Mesendoderm (in vitro differentiated cells): ENCODE results near the gene PGC.

Experiments
- DNase-seq: peaks from one replicate; pipeline ENCODE4 v3.0.0; 2013
- H2AK5ac ChIP-seq: 2 replicates; pipeline ENCODE4 v1.6.1; 2013; ENCODE audit warnings: low read length, inconsistent platforms
- H2BK120ac ChIP-seq: 2 replicates; pipeline ENCODE4 v1.6.1; 2013; ENCODE audit warnings: low read depth, mild to moderate bottlenecking, low read length, moderate library complexity, mixed read lengths
- H2BK15ac ChIP-seq: replicated peaks from 2 replicates; pipeline ENCODE4 v1.6.1; 2013; ENCODE audit warnings: low read depth, mild to moderate bottlenecking, moderate library complexity
- H2BK5ac ChIP-seq: 2 replicates; pipeline ENCODE4 v1.6.1; 2013; ENCODE audit warnings: low read length, inconsistent platforms
- H3K18ac ChIP-seq: 2 replicates; pipeline ENCODE4 v1.6.1; 2013; ENCODE audit warnings: mild to moderate bottlenecking, low read length, mixed read lengths
- H3K23ac ChIP-seq: one replicate; pipeline ENCODE4 v1.6.1; 2013; ENCODE audit warnings: low read length
- H3K27ac ChIP-seq: 2 replicates; pipeline ENCODE4 v1.5.1; 2013; ENCODE audit warnings: low read depth, mild to moderate bottlenecking, inconsistent platforms, low read length, moderate library complexity
- H3K27me3 ChIP-seq: 2 replicates; pipeline ENCODE4 v1.6.1; 2013; ENCODE audit warnings: low read length, control low read depth, mild to moderate bottlenecking, inconsistent platforms; ENCODE audit not compliant: insufficient read depth, poor library complexity
- H3K36me3 ChIP-seq: 2 replicates; pipeline ENCODE4 v1.6.1; 2013; ENCODE audit warnings: low read length, inconsistent platforms; ENCODE audit not compliant: control insufficient read depth, insufficient read depth
- H3K4ac ChIP-seq: one replicate; pipeline ENCODE4 v1.6.1; 2013; ENCODE audit warnings: low read depth, mild to moderate bottlenecking, low read length, moderate library complexity
- H3K4me1 ChIP-seq: 2 replicates; pipeline ENCODE4 v1.6.1; 2013; ENCODE audit warnings: low read depth, low read length, inconsistent platforms; ENCODE audit not compliant: control insufficient read depth
- H3K4me2 ChIP-seq: 2 replicates; pipeline ENCODE4 v1.6.1; 2013; ENCODE audit warnings: low read length
- H3K4me3 ChIP-seq: 2 replicates; pipeline ENCODE4 v1.5.1; 2013; ENCODE audit warnings: mild to moderate bottlenecking, low read length
- H3K56ac ChIP-seq: one replicate; pipeline ENCODE4 v1.6.1; 2013; ENCODE audit warnings: low read length
- H3K79me1 ChIP-seq: 2 replicates; pipeline ENCODE4 v1.6.1; 2013; ENCODE audit warnings: low read length, inconsistent platforms
- H3K79me2 ChIP-seq: 2 replicates; pipeline ENCODE4 v1.6.1; 2013; ENCODE audit warnings: mild to moderate bottlenecking, low read length; ENCODE audit not compliant: control insufficient read depth, insufficient read depth
- H3K9ac ChIP-seq: 2 replicates; pipeline ENCODE4 v1.6.1; 2013; ENCODE audit warnings: low read length, inconsistent platforms
- H4K5ac ChIP-seq: one replicate; pipeline ENCODE4 v1.6.1; 2013; ENCODE audit warnings: low read length
- H4K8ac ChIP-seq: one replicate; pipeline ENCODE4 v1.6.1; 2013; ENCODE audit warnings: low read depth, mild to moderate bottlenecking, control low read depth, low read length, moderate library complexity
- WGBS: extraction: QIAGEN DNeasy Blood & Tissue Kit; methylation state at CpG from one replicate; pipeline ENCODE4 v1.1.7; 2013; ENCODE audit warnings: low lambda C conversion rate, missing lambda C conversion rate; ENCODE audit not compliant: insufficient coverage; ENCODE audit errors: extremely low coverage; 5-methylcytosine and 5-hydroxymethylcytosine counted together

The PGC gene

GRCh38 chr6:41757271-41757670, 10.1 kb upstream of the PGC start:
- Histone ChIP-seq H2BK5ac (no peak overlapping the region), H3K18ac (no peak overlapping the region), H3K4me3 (no peak overlapping the region), H3K4me1 (no peaks in the 10 kb centered on the region), H3K23ac (no peak overlapping the region), H3K27ac (no peak overlapping the region), H2AK5ac (no peak overlapping the region), H3K79me2 (no peaks in the 10 kb centered on the region), H4K5ac (no peak overlapping the region), H2BK120ac (no peak overlapping the region), H2BK15ac (no peak overlapping the region), H3K79me1 (no peaks in the 10 kb centered on the region), H4K8ac (no peak overlapping the region), H3K4ac (no peak overlapping the region), H3K56ac (no peak overlapping the region), H3K9ac (no peak overlapping the region), H3K36me3 (no peaks in the 10 kb centered on the region), H3K4me2 (no peak overlapping the region), H3K27me3 (no peaks in the 10 kb centered on the region)
- no peak for DNase-seq
- no CpG with 5 or more reads among the region's 6 CpGs for WGBS

- Histone ChIP-seq H3K18ac (no peak overlapping the region), H3K4me2 (no peak overlapping the region), H3K9ac (no peak overlapping the region), H3K27ac (no peak overlapping the region), H3K4me3 (no peak overlapping the region), H2BK5ac (no peak overlapping the region), H3K36me3 (no peaks in the 10 kb centered on the region), H3K79me2 (no peaks in the 10 kb centered on the region), H2AK5ac (no peak overlapping the region), H4K5ac (no peak overlapping the region), H3K56ac (no peak overlapping the region), H2BK120ac (no peak overlapping the region), H3K79me1 (no peaks in the 10 kb centered on the region), H4K8ac (no peak overlapping the region), H3K27me3 (no peaks in the 10 kb centered on the region), H3K4me1 (no peaks in the 10 kb centered on the region), H3K4ac (no peak overlapping the region), H3K23ac (no peak overlapping the region), H2BK15ac (no peak overlapping the region)
- no CpG with 5 or more reads among the region's 13 CpGs for WGBS
- DNase-seq = no peak
These were observed 9.2 kb upstream of the PGC start for GRCh38 chr6:41756354-41756753.

- Histone ChIP-seq H3K18ac (no peak overlapping the region), H3K36me3 (no peaks in the 10 kb centered on the region), H2AK5ac (no peak overlapping the region), H3K56ac (no peak overlapping the region), H4K5ac (no peak overlapping the region), H3K4me2 (no peak overlapping the region), H3K23ac (no peak overlapping the region), H3K4me3 (no peak overlapping the region), H3K4ac (no peak overlapping the region), H2BK5ac (no peak overlapping the region), H3K79me1 (no peaks in the 10 kb centered on the region), H3K4me1 (no peaks in the 10 kb centered on the region), H2BK120ac (no peak overlapping the region), H3K79me2 (no peaks in the 10 kb centered on the region), H2BK15ac (no peak overlapping the region), H3K27me3 (no peaks in the 10 kb centered on the region), H3K27ac (no peak overlapping the region), H4K8ac (no peak overlapping the region), H3K9ac (no peak overlapping the region)
- WGBS = no CpG with 5 or more reads among the region's 4 CpGs
- no peak for DNase-seq
These were observed 8.7 kb upstream of the PGC start for GRCh38 chr6:41755895-41756294.

GRCh38 chr6:41750374-41750773, 3.2 kb upstream of the PGC start:
- no peak overlapping the region for H3K23ac ChIP-seq
- no peaks in the 10 kb centered on the region for H3K79me2 ChIP-seq
- H3K4me1 ChIP-seq = no peaks in the 10 kb centered on the region
- H3K18ac ChIP-seq = no peak overlapping the region
- H4K5ac ChIP-seq = no peak overlapping the region
- no CpG with 5 or more reads among the region's 3 CpGs for WGBS
- no peak for DNase-seq
- no peak overlapping the region for H3K4me2 ChIP-seq
- no peak overlapping the region for H4K8ac ChIP-seq
- no peak overlapping the region for H2BK15ac ChIP-seq
- no peak overlapping the region for H3K4ac ChIP-seq
- no peak overlapping the region for H3K27ac ChIP-seq
- no peak overlapping the region for H2BK5ac ChIP-seq
- no peak overlapping the region for H3K56ac ChIP-seq
- H3K36me3 ChIP-seq = no peaks in the 10 kb centered on the region
- no peak overlapping the region for H3K4me3 ChIP-seq
- H3K79me1 ChIP-seq = no peaks in the 10 kb centered on the region
- no peak overlapping the region for H2AK5ac ChIP-seq
- H3K9ac ChIP-seq = no peak overlapping the region
- no peak overlapping the region for H2BK120ac ChIP-seq
- H3K27me3 ChIP-seq = no peaks in the 10 kb centered on the region

- Histone ChIP-seq H3K4me1 (no peaks in the 10 kb centered on the region), H3K9ac (no peak overlapping the region), H3K4ac (no peak overlapping the region), H3K4me2 (no peak overlapping the region), H2BK120ac (no peak overlapping the region), H3K79me2 (no peaks in the 10 kb centered on the region), H2BK5ac (no peak overlapping the region), H4K8ac (no peak overlapping the region), H2AK5ac (no peak overlapping the region), H3K36me3 (no peaks in the 10 kb centered on the region), H4K5ac (no peak overlapping the region), H3K23ac (no peak overlapping the region), H3K79me1 (no peaks in the 10 kb centered on the region), H3K27me3 (no peaks in the 10 kb centered on the region), H3K4me3 (no peak overlapping the region), H2BK15ac (no peak overlapping the region), H3K56ac (no peak overlapping the region), H3K27ac (no peak overlapping the region), H3K18ac (no peak overlapping the region)
- DNase-seq = no peak
- no CpG with 5 or more reads among the region's 3 CpGs for WGBS
These were observed 1.3 kb upstream of the PGC start for GRCh38 chr6:41748542-41748941.

- Histone ChIP-seq H2BK120ac (no peak overlapping the region), H3K27ac (no peak overlapping the region), H3K79me1 (no peaks in the 10 kb centered on the region), H2AK5ac (no peak overlapping the region), H3K27me3 (no peaks in the 10 kb centered on the region), H3K56ac (no peak overlapping the region), H3K4ac (no peak overlapping the region), H3K4me1 (no peaks in the 10 kb centered on the region), H4K5ac (no peak overlapping the region), H3K36me3 (no peaks in the 10 kb centered on the region), H3K4me3 (no peak overlapping the region), H2BK15ac (no peak overlapping the region), H3K23ac (no peak overlapping the region), H2BK5ac (no peak overlapping the region), H3K79me2 (no peaks in the 10 kb centered on the region), H3K4me2 (no peak overlapping the region), H3K9ac (no peak overlapping the region), H3K18ac (no peak overlapping the region), H4K8ac (no peak overlapping the region)
- DNase-seq = no peak
- WGBS = no CpG with 5 or more reads among the region's 6 CpGs
These were observed 893 bp upstream of the PGC start for GRCh38 chr6:41748102-41748477.
